GM12873 (cell line): ENCODE data around the gene INO80B.

Source experiments
- CTCF ChIP-seq: IDR thresholded peaks from 2 replicates; pipeline ENCODE4 v1.5.1; 2012; ENCODE audit warnings: low read depth, mild to moderate bottlenecking, moderate library complexity, low read length, control low read depth; ENCODE audit not compliant: insufficient read depth; ENCODE audit errors: missing control alignments

The INO80B gene

GRCh38 chr2:74496997-74497776 lies 42.3 kb downstream of the INO80B start:
- no peak for TF ChIP-seq CTCF

- no peak for TF ChIP-seq CTCF
These were observed 43.1 kb downstream of the INO80B start for GRCh38 chr2:74497777-74498499.

- TF ChIP-seq CTCF: no peak
These were observed 43.8 kb downstream of the INO80B start for GRCh38 chr2:74498500-74499266.

GRCh38 chr2:74499267-74499939 lies 44.5 kb downstream of the INO80B start, which contains the start of gene LBX2:
Gene LBX2 (minus strand): TSS chr2:74499603. CDS start chr2:74499537, 66 bp downstream.
- TF ChIP-seq CTCF: no peak

GRCh38 chr2:74499940-74500577 lies 45.2 kb downstream of the INO80B start:
- no peak for TF ChIP-seq CTCF

- TF ChIP-seq CTCF: no peak
These were observed 45.7 kb downstream of the INO80B start for GRCh38 chr2:74500578-74500946.
